Coronary artery (tissue), 2 donors: ENCODE data around the gene C1orf210.

ENCODE experiments used
- DNase-seq: peaks from one replicate; pipeline ENCODE4 v3.0.0-alpha.2; 2017; ENCODE audit warnings: low spot score
- H3K27ac ChIP-seq, 2 donors: fragments of 200-600 bp; sonication (generic); one replicate each; pipeline ENCODE4 v1.5.1; 2016 to 2019
- H3K4me3 ChIP-seq: fragments of 200-600 bp; sonication (generic); 2 replicates; pipeline ENCODE4 v1.5.1; 2016; ENCODE audit warnings: mild to moderate bottlenecking, moderate library complexity
- TF ChIP-seq, protein P1 (sequence below): fragments of 200-600 bp; sonication (generic); IDR thresholded peaks from one replicate; pipeline ENCODE4 v1.5.1; 2019; ENCODE audit warnings: antibody characterized with exemption

Gene C1orf210

DNA sequence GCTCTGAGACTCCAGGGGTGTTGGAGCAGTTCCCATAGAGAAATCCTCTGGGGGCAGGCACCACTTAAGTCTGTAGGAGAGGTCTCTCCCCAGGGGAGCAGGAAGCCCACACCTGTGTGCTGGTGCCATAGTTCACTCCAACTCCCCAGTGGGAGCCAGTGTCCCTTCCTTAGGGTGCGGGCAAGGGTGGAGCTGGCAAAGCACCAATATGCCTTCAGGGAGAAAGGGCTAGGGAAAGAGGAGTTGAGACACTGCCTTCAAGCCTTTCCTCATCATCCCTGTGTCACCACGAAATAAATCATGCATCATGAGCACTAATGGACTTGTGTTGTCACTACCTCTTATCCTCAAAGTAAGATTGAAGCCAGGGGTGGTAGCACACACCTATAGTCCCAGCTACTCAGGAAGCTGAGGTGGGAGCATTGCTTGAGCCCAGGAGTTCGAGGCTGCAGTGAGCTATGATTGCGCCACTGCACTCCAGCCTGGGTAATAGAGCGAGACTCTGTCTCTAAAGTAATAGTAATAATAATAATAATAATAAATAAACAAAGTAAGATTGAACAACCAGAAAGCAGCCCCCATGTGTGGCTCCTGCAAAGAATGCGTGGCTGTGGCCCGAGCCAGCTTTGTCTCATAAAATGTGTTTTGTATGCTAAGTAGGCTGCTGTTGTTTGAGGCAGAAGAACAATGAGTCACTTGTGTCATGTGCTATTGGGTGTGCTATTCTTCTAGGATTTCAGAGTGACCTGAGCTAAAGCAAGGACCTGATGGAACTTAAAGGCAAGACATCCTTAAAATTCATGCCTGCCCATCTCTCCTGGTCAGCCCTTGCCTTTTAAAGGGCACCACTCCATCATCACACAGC lies 8.7 kb upstream of the C1orf210 start:
- peak overlapping the region in 1 of 2 donors; percentile 60 for H3K27ac ChIP-seq
- no peak for DNase-seq
- H3K4me3 ChIP-seq, result no peak overlapping the region
- TF ChIP-seq, protein P1, sequence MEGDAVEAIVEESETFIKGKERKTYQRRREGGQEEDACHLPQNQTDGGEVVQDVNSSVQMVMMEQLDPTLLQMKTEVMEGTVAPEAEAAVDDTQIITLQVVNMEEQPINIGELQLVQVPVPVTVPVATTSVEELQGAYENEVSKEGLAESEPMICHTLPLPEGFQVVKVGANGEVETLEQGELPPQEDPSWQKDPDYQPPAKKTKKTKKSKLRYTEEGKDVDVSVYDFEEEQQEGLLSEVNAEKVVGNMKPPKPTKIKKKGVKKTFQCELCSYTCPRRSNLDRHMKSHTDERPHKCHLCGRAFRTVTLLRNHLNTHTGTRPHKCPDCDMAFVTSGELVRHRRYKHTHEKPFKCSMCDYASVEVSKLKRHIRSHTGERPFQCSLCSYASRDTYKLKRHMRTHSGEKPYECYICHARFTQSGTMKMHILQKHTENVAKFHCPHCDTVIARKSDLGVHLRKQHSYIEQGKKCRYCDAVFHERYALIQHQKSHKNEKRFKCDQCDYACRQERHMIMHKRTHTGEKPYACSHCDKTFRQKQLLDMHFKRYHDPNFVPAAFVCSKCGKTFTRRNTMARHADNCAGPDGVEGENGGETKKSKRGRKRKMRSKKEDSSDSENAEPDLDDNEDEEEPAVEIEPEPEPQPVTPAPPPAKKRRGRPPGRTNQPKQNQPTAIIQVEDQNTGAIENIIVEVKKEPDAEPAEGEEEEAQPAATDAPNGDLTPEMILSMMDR, result no peak

DNA sequence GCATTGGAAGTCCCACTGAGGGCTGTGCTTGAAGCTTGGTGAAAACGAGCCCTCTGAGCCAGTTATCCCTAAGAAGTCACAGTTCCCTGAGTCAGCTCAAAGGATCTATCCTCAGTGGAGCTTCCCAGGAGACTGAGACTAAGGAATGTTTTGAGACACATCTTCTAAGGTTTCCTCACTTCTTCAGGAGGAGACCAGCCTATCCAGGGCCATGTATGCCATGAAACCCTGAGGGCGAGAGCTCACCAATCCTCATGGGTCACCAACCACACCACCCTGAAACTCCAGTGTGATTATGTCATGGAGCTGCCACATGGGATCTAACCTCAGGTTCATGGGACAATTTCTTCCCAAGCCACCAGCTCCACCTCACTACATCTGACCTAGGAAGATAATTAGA lies 7.8 kb upstream of the C1orf210 start:
- peak overlapping the region in 1 of 2 donors; percentile 43 for H3K27ac ChIP-seq
- no peak overlapping the region for H3K4me3 ChIP-seq
- TF ChIP-seq, protein P1, result no peak
- no peak for DNase-seq

DNA sequence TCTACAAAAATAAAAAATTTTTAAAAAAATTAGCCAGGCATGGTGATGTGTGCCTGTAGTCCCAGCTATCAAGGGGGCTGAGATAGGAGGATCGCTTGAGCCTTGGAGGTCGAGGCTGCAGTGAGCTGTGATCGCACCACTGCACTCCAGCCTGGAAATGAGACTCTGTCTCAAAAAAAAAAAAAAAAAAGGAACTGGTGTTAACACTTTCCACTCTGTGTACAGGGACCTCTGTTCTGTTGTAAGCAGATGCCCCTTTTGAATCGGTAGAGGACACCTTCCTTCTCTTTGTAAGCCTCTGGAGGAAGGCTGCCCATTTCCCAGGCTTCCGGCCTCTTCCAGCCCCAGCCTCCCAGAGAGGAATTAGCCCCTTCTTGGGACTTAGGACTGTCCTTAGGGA lies 7.3 kb upstream of the C1orf210 start:
- H3K27ac ChIP-seq, result no peak overlapping the region
- no peak for DNase-seq
- no peak overlapping the region for H3K4me3 ChIP-seq
- TF ChIP-seq, protein P1, result no peak

- Histone ChIP-seq H3K4me3 (no peak overlapping the region), H3K27ac (no peak overlapping the region)
- TF ChIP-seq, protein P1, result no peak
- DNase-seq, result no peak
These were observed 6.8 kb upstream of the C1orf210 start for GRCh38 chr1:43292216-43292615.

- TF ChIP-seq, protein P1, result no peak
- no peak overlapping the region for H3K4me3 ChIP-seq
- H3K27ac ChIP-seq, result no peak overlapping the region
- DNase-seq, result no peak
These were observed 3.7 kb upstream of the C1orf210 start for GRCh38 chr1:43288785-43289706.

GRCh38 chr1:43288058-43288784 lies 2.8 kb upstream of the C1orf210 start:
- no peak for DNase-seq
- TF ChIP-seq, protein P1, result no peak
- no peak overlapping the region for H3K4me3 ChIP-seq
- H3K27ac ChIP-seq, result no peak overlapping the region
